Gastroesophageal sphincter (tissue), 4 donors: Measurements from ENCODE around the gene LRRN4CL. TPM values are rescaled to one million over a fixed set of nuclear protein-coding genes. Genes with fewer than 3 reads are reported as not detected.
A peak's percentile ranks its signal among the peaks of the same experiment; 100 is the strongest.

Experiments
- ATAC-seq: fragments of 150-250 bp; one replicate; pipeline ENCODE4 v1.9.1; 2016; ENCODE audit warnings: mild to moderate bottlenecking, moderate library complexity
- H3K27ac ChIP-seq, 4 donors: fragments of 200-600 bp; sonication (generic) in 3 of 4; 1 replicate in 3 of 4; 2 replicates in 1 of 4; pipeline ENCODE4 v1.5.1; 2016 to 2019
- H3K27me3 ChIP-seq: fragments of 200-600 bp; sonication (generic); one replicate; pipeline ENCODE4 v1.5.1; 2019
- H3K36me3 ChIP-seq, 2 donors: fragments of 200-600 bp; sonication (generic); one replicate each; pipeline ENCODE4 v1.5.1; 2019; ENCODE audit warnings: control low read depth in 1 of 2
- H3K4me1 ChIP-seq, 3 donors: fragments of 200-600 bp; sonication (generic); 1 replicate in 2 of 3; 2 replicates in 1 of 3; pipeline ENCODE4 v1.5.1; 2016 to 2019; ENCODE audit warnings: control low read depth in 2 of 3
- H3K4me3 ChIP-seq, 2 donors: fragments of 200-600 bp; sonication (generic); one replicate each; pipeline ENCODE4 v1.5.1; 2019; ENCODE audit warnings: mild to moderate bottlenecking in 1 of 2, moderate library complexity in 1 of 2
- H3K9me3 ChIP-seq, 3 donors: fragments of 200-600 bp; sonication (generic); one replicate each; pipeline ENCODE4 v1.5.1; 2017 to 2019; ENCODE audit warnings: control low read depth in 2 of 3
- CTCF ChIP-seq, 4 experiments: fragments of 200-600 bp in 2 of 4; fragments of 450-650 bp in 2 of 4; sonication (generic) in 1 of 4; IDR thresholded peaks; one replicate each; pipeline ENCODE4 v1.5.1; 2017 to 2019; ENCODE audit warnings: antibody characterized with exemption in 4 of 4, mild to moderate bottlenecking in 2 of 4, moderate library complexity in 2 of 4
- EP300 ChIP-seq: sonication (generic); formaldehyde crosslinking; IDR thresholded peaks from one replicate; pipeline ENCODE4 v1.6.1; 2017; ENCODE audit warnings: antibody characterized with exemption, mild to moderate bottlenecking
- POLR2A ChIP-seq, 2 donors: fragments of 450-650 bp; IDR thresholded peaks; one replicate each; pipeline ENCODE4 v1.6.1; 2017; ENCODE audit warnings: antibody characterized with exemption in 2 of 2, mild to moderate bottlenecking in 2 of 2, moderate library complexity in 1 of 2
- POLR2AphosphoS5 ChIP-seq: sonication (generic); formaldehyde crosslinking; IDR thresholded peaks from one replicate; pipeline ENCODE4 v1.6.1; 2017; ENCODE audit warnings: antibody characterized with exemption
- WGBS, 2 donors: methylation state at CpG; one replicate each; pipeline ENCODE4 v1.1.5; 2018; ENCODE audit warnings: low coverage in 1 of 2; 5-methylcytosine and 5-hydroxymethylcytosine counted together
- total RNA-seq, 4 donors: library from RNA; depleted of rRNA; stranded (reverse); fragments of >200 nt; gene quantifications; one replicate each; pipeline ENCODE4 v1.1.0, GENCODE V29; 2016

LRRN4CL gene
- total RNA-seq, 4 donors from 2014 or later: 20.1 to 42.1 (median 32.1) TPM

GRCh38 chr11:62710001-62710345 lies 20.6 kb upstream of the LRRN4CL start:
- Histone ChIP-seq H3K36me3 (peaks cover 0 to 49% of the 10 kb centered on the region in 2 donors), H3K27me3 (no peaks in the 10 kb centered on the region), H3K27ac (peak overlapping the region; percentile 85 to 95 (median 94)), H3K4me3 (peak overlapping the region; percentile 44 to 68), H3K9me3 (no peaks in the 10 kb centered on the region), H3K4me1 (peaks cover 0 to 60% (median 29%) of the 10 kb centered on the region in 3 donors)
- no peak for TF ChIP-seq POLR2AphosphoS5
- no peak for ATAC-seq
- 0% methylated on average over 1 of the region's 7 CpGs; no CpG with 5 or more reads in 1 of the 2 donors for WGBS, 2 donors

GRCh38 chr11:62709247-62710000 lies 20.1 kb upstream of the LRRN4CL start:
- Histone ChIP-seq H3K9me3 (no peaks in the 10 kb centered on the region), H3K36me3 (peaks cover 0 to 43% of the 10 kb centered on the region in 2 donors), H3K4me1 (peaks cover 0 to 61% (median 29%) of the 10 kb centered on the region in 3 donors), H3K27ac (peak overlapping the region; percentile 85 to 95 (median 94)), H3K27me3 (no peaks in the 10 kb centered on the region), H3K4me3 (peak overlapping the region; percentile 44 to 68)
- peak; percentile 67 for TF ChIP-seq POLR2AphosphoS5
- peak; percentile 30 to 48 for TF ChIP-seq POLR2A (IDR thresholded peaks at IDR 0.05)
- TF ChIP-seq EP300: no peak
- TF ChIP-seq CTCF (IDR thresholded peaks at IDR 0.05): peak in 1 of 4 experiments; percentile 34
- peak; percentile 93 for ATAC-seq
- WGBS, 2 donors: 0% methylated on average over 21 to 24 of the region's 47 CpGs

GRCh38 chr11:62708793-62709192 lies 19.5 kb upstream of the LRRN4CL start:
- 2 to 17% methylated on average over 2 to 7 of the region's 7 CpGs for WGBS, 2 donors
- TF ChIP-seq CTCF (IDR thresholded peaks at IDR 0.05): no peak
- TF ChIP-seq POLR2A (IDR thresholded peaks at IDR 0.05): no peak
- no peak for TF ChIP-seq EP300
- no peak for TF ChIP-seq POLR2AphosphoS5
- H3K27me3 ChIP-seq: no peaks in the 10 kb centered on the region
- H3K36me3 ChIP-seq: peaks cover 0 to 37% of the 10 kb centered on the region in 2 donors
- no peaks in the 10 kb centered on the region for H3K9me3 ChIP-seq
- H3K4me3 ChIP-seq: peak overlapping the region; percentile 44 to 68
- ATAC-seq: no peak
- peak overlapping the region; percentile 65 to 95 (median 94) for H3K27ac ChIP-seq
- H3K4me1 ChIP-seq: peaks cover 0 to 61% (median 29%) of the 10 kb centered on the region in 3 donors

GRCh38 chr11:62708392-62708791 lies 19.1 kb upstream of the LRRN4CL start:
- ATAC-seq: no peak
- peak overlapping the region in 1 of 2 donors; percentile 68 for H3K4me3 ChIP-seq
- TF ChIP-seq POLR2AphosphoS5 (no peak), POLR2A (IDR thresholded peaks at IDR 0.05) (no peak), CTCF (IDR thresholded peaks at IDR 0.05) (no peak)
- peaks cover 0 to 59% (median 29%) of the 10 kb centered on the region in 3 donors for H3K4me1 ChIP-seq
- WGBS, 2 donors: 48 to 70% methylated on average over 2 to 5 of the region's 5 CpGs
- peak overlapping the region in 3 of 4 donors; percentile 93 to 95 (median 94) for H3K27ac ChIP-seq
- no peaks in the 10 kb centered on the region for H3K27me3 ChIP-seq
- H3K9me3 ChIP-seq: no peaks in the 10 kb centered on the region
- H3K36me3 ChIP-seq: peaks cover 0 to 33% of the 10 kb centered on the region in 2 donors

- 100% methylated on average over 1 of the region's 10 CpGs for WGBS, 2 donors
- H3K27ac ChIP-seq: peak within 1 kb of the TSS; percentile 34 to 95 (median 94)
- peaks cover 0 to 50% (median 29%) of the 10 kb centered on the region in 3 donors for H3K4me1 ChIP-seq
Measured at GRCh38 chr11:62707277-62707861, 18.0 kb upstream of the LRRN4CL start, which contains the start of the genes BSCL2 and GNG3. TSS of gene BSCL2 (minus strand) at chr11:62707424. CDS start at chr11:62707195, 229 bp downstream. TSS of gene GNG3 (plus strand) at chr11:62707676. CDS start at chr11:62708296, 620 bp downstream.

More at GRCh38 chr11:62707277-62707861, 18.0 kb upstream of the LRRN4CL start, which contains the start of the genes BSCL2 and GNG3:
- H3K27me3 ChIP-seq: no peaks in the 10 kb centered on the region
- peaks cover 0 to 27% of the 10 kb centered on the region in 2 donors for H3K36me3 ChIP-seq
- no peaks in the 10 kb centered on the region for H3K9me3 ChIP-seq
- peak within 1 kb of the TSS; percentile 27 to 68 for H3K4me3 ChIP-seq
- TF ChIP-seq POLR2A (IDR thresholded peaks at IDR 0.05): no peak
- no peak for TF ChIP-seq CTCF (IDR thresholded peaks at IDR 0.05)
- TF ChIP-seq POLR2AphosphoS5: no peak
- no peak for TF ChIP-seq EP300
- no peak for ATAC-seq
